Measurements from ENCODE around the gene TTLL13.
"Not testable (repeated sequence)": the region's sequence is repeated elsewhere in the genome, so short reads cannot be mapped to it uniquely, and the experiment has no call there.

Gene TTLL13

GRCh38 chr15:90234096-90234988 is 15.0 kb upstream of the TTLL13 start, which contains the start of gene GDPGP1:
Gene GDPGP1, plus strand, starts transcription at chr15:90234209. Its CDS starts 6,700 bp downstream, at chr15:90240909.
- peaks cover 27% of the 10 kb centered on the region for H4K20me1 ChIP-seq
- TF ChIP-seq Cebpa-rat (IDR thresholded peaks at IDR 0.05): no peak
- H3K4me3 ChIP-seq: peak within 1 kb of the TSS; percentile 87
- peak within 1 kb of the TSS; percentile 94 for H3K4me2 ChIP-seq
- peak within 1 kb of the TSS; percentile 78 for H3K27ac ChIP-seq
- peaks cover 42% of the 10 kb centered on the region for H3K36me3 ChIP-seq
- H3K9ac ChIP-seq: peak within 1 kb of the TSS; percentile 81
- no peaks in the 10 kb centered on the region for H3K27me3 ChIP-seq
- H3K4me1 ChIP-seq: peaks cover 47% of the 10 kb centered on the region
- no peaks in the 10 kb centered on the region for H3K9me3 ChIP-seq

DNA sequence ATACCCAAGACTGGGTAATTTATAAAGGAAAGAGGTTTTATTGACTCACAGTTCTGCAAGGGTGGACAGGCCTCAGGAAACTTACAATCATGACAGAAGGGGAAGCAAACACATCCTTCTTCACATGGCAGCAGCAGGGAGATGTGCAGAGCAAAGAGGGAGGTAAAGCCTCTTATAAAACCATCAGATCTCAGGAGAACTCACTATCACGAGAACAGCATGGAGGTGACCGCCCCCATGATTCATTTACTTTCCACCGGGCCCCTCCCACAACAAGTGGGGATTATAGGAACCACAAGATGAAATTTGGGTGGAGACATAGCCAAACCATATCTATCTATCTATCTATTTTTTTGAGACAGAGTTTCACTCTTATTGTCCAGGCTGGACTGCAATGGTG is 10.0 kb upstream of the TTLL13 start:
- Histone ChIP-seq H4K20me1 (no peaks in the 10 kb centered on the region), H3K9ac (no peak overlapping the region), H3K27me3 (no peaks in the 10 kb centered on the region), H3K4me2 (no peak overlapping the region), H3K4me3 (no peak overlapping the region), H3K4me1 (peaks cover 8% of the 10 kb centered on the region), H3K36me3 (peaks cover 44% of the 10 kb centered on the region), H3K27ac (no peak overlapping the region), H3K9me3 (no peaks in the 10 kb centered on the region)
- TF ChIP-seq Cebpa-rat (IDR thresholded peaks at IDR 0.05): no peak

DNA sequence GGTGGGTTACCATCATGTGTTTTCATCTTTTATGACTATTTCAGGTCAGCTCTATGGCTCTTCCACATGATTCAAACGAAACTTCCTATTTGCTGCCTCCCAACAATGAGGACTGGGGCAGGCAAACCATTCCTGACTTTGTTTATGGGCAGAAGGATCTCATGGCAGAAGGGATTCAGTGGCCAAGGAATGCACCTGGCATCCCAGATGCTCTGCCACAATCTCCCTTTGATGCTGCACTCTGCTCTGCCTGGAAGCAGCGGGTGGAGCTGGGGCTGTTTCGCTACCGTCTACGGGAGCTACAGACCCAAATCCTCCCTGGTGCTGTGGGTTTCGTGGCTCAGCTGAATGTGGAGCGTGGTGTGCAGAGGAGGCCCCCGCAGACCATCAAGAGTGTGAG is 8.5 kb upstream of the TTLL13 start:
- Histone ChIP-seq H3K9ac (no peak overlapping the region), H3K4me2 (no peak overlapping the region), H3K9me3 (no peaks in the 10 kb centered on the region), H3K4me1 (no peaks in the 10 kb centered on the region), H3K4me3 (no peak overlapping the region), H4K20me1 (no peaks in the 10 kb centered on the region), H3K36me3 (peaks cover 44% of the 10 kb centered on the region), H3K27ac (no peak overlapping the region), H3K27me3 (no peaks in the 10 kb centered on the region)
- TF ChIP-seq Cebpa-rat (IDR thresholded peaks at IDR 0.05): no peak

- Histone ChIP-seq H3K9me3 (no peaks in the 10 kb centered on the region), H3K4me3 (no peak overlapping the region), H3K27me3 (no peaks in the 10 kb centered on the region), H4K20me1 (no peaks in the 10 kb centered on the region), H3K4me1 (no peaks in the 10 kb centered on the region), H3K36me3 (peaks cover 39% of the 10 kb centered on the region), H3K9ac (no peak overlapping the region), H3K27ac (no peak overlapping the region), H3K4me2 (no peak overlapping the region)
- TF ChIP-seq Cebpa-rat (IDR thresholded peaks at IDR 0.05): no peak
These were observed 7.8 kb upstream of the TTLL13 start for GRCh38 chr15:90241343-90242192.

DNA sequence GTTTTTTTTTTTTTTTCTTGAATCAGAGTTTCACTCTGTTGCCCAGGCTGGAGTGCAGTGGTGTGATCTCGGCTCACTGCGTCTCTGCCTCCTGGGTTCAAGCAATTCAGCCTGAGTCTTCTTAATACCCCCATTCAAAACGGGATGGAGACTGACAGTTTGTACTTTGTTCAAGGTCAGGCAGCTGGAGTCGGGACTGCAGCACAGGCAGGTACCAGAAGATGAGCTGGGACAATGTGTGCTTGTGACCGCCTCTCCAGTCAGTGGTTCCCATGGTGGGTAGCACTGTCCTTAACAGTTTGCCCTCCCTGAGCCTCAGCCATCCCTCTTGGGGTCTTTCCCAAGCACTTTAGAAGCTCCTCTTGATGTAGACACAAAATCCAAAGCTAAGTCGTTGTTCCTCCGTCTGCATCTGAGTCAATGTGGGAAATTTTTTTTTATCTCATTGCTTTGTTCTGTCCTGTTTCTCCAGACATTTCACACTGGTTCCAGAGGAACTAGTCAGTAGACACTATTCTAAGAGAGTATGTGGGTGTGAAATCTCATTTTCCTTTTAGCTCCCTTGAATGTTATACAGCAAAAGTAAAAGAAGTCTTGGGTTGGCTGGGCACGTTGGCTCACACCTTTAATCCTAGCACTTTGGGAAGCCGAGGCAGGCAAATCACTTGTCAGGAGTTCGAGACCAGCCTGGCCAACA is 5.3 kb upstream of the TTLL13 start:
- H3K4me1 ChIP-seq: peaks cover 4% of the 10 kb centered on the region
- no peak overlapping the region for H3K27ac ChIP-seq
- H4K20me1 ChIP-seq: no peaks in the 10 kb centered on the region
- H3K9ac ChIP-seq: no peak overlapping the region
- no peaks in the 10 kb centered on the region for H3K9me3 ChIP-seq
- no peak overlapping the region for H3K4me3 ChIP-seq
- peaks cover 19% of the 10 kb centered on the region for H3K36me3 ChIP-seq
- no peak overlapping the region for H3K4me2 ChIP-seq
- TF ChIP-seq Cebpa-rat (IDR thresholded peaks at IDR 0.05): no peak
- peaks cover 3% of the 10 kb centered on the region; the same call in 1 of the 2 replicates for H3K27me3 ChIP-seq

DNA sequence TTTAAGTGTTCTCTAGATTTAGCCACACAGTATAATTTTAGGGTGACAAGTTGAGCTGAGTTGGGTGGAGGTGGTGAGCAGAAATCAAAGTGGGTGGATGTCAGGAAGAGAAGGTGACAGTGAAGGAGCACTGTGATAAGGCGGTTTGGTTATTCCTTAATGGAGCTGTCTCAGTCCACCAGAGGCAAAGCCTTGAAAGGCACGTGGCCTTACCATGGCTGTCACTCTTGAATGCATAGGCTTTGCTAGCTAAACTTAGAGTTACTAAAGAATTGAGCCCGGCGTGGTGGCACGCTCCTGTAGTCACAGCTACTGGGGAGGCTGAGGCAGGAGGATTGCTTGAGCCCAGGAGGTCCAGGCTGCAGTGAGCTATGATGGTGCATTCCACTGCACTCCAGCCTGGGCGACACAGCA is 560 bp upstream of the TTLL13 start:
- Histone ChIP-seq H3K4me2 (peak overlapping the region; percentile 96), H3K4me3 (no peak overlapping the region), H3K27me3 (peaks cover 16% of the 10 kb centered on the region), H3K9me3 (no peaks in the 10 kb centered on the region), H3K9ac (no peak overlapping the region), H3K4me1 (peaks cover 15% of the 10 kb centered on the region), H4K20me1 (no peaks in the 10 kb centered on the region), H3K36me3 (no peaks in the 10 kb centered on the region), H3K27ac (no peak overlapping the region)
- no peak for TF ChIP-seq Cebpa-rat (IDR thresholded peaks at IDR 0.05)

DNA sequence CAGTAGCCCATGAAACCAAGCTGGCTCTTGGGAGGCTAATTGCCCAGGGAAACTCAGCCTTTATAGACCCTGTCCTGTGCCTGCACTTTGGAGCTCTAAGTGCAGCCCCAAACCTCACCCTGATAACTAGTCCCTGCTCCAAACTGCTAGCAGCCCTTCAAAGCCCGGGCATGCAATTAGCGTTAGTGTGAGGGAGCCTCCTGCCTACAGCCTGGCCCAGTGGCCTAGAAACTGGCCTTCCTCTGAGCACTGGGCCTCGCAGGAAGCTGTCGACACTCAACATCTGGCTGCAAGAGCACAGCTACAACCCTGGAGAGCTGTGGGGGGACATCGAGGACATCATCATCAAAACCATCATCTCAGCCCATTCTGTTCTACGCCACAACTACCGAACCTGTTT is 8.4 kb downstream of the TTLL13 start:
- H3K4me2 ChIP-seq: no peak overlapping the region
- no peak overlapping the region for H3K4me3 ChIP-seq
- no peaks in the 10 kb centered on the region for H4K20me1 ChIP-seq
- no peak overlapping the region for H3K27ac ChIP-seq
- no peaks in the 10 kb centered on the region for H3K36me3 ChIP-seq
- no peaks in the 10 kb centered on the region for H3K9me3 ChIP-seq
- H3K9ac ChIP-seq: no peak overlapping the region
- no peak for TF ChIP-seq Cebpa-rat (IDR thresholded peaks at IDR 0.05)
- no peaks in the 10 kb centered on the region for H3K27me3 ChIP-seq
- peaks cover 34% of the 10 kb centered on the region for H3K4me1 ChIP-seq

DNA sequence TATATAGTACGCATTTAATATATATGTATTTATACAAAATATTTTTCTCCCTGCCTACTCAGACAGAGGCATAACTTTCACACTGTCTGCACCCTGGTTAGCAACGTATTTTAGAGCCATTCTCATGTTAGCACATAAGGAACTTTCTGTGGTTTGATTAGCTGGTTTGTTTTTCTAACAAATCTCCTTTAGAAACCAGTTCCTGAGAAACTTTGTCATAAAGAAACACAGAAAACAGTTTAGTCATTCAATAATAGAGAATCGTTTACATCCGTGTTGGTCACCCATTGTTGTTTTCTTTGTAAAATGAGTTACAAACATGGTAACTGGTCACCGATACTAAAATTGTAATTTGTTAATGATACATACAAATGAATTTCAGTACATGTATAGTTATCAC is 10.2 kb downstream of the TTLL13 start:
- no peaks in the 10 kb centered on the region for H3K36me3 ChIP-seq
- H3K27me3 ChIP-seq: no peaks in the 10 kb centered on the region
- no peak overlapping the region for H3K27ac ChIP-seq
- H3K9me3 ChIP-seq: no peaks in the 10 kb centered on the region
- no peak overlapping the region for H3K4me3 ChIP-seq
- no peak overlapping the region for H3K9ac ChIP-seq
- H4K20me1 ChIP-seq: no peaks in the 10 kb centered on the region
- no peak for TF ChIP-seq Cebpa-rat (IDR thresholded peaks at IDR 0.05)
- no peak overlapping the region for H3K4me2 ChIP-seq
- peaks cover 47% of the 10 kb centered on the region for H3K4me1 ChIP-seq

DNA sequence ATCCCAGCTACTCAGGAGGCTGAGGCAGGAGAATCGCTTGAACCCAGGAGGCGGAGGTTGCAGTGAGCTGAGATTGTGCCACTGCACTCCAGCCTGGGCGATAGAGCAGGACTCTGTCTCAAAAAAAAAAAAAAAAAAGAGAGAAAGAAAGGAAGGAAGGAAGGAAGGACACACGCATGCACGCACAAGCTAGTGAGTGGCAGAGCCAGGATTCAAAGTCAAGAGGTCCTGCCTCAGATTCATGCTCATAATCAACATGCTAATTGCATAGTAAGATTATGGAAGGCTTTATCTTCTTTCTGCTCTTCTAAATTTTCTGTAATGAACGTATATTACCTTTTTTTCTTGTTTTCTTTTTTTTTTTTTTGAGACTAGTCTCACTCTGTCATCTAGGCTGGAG is 11.4 kb downstream of the TTLL13 start:
- H3K36me3 ChIP-seq, H4K20me1 ChIP-seq, H3K9ac ChIP-seq, H3K9me3 ChIP-seq, H3K4me3 ChIP-seq, H3K27ac ChIP-seq, H3K27me3 ChIP-seq: not testable (repeated sequence)
- Histone ChIP-seq H3K4me1 (peaks cover 46% of the 10 kb centered on the region), H3K4me2 (peak overlapping the region; percentile 56)

All from BLaER1 (cell line).